IMR-90 (cell line): ENCODE measurements around the gene TRMT6. TPM values are rescaled to one million over a fixed set of nuclear protein-coding genes. Genes with fewer than 3 reads are reported as not detected.

ENCODE experiments used
- ATAC-seq: fragments of 200-7000 bp; cut with Tn5 transposase; 2 replicates; pipeline ENCODE4 v1.9.1; 2020; ENCODE audit warnings: low read depth, mild to moderate bottlenecking, moderate library complexity
- BruUV-seq: library from RNA; stranded (reverse); fragments of 400-500 nt; replicated peaks from 2 replicates; lab custom pipeline; 2021; lab: Mats Ljungman, UMichigan
- CTCF ChIA-PET: fragments of 300-600 bp; formaldehyde crosslinking; extraction: SDS; loops from one replicate; lab custom pipeline; 2021; ENCODE audit warnings: antibody characterized with exemption; lab: Yijun Ruan, JAX
- POLR2A ChIA-PET: fragments of 300-600 bp; sonication (Branson Sonifier 250); formaldehyde crosslinking; loops from one replicate; lab custom pipeline; 2022; ENCODE audit warnings: antibody characterized with exemption; ENCODE audit not compliant: unreplicated experiment; lab: Charles Lee
- DNase-seq: peaks from one replicate; pipeline ENCODE4 v3.0.0; 2013
- H2AFZ ChIP-seq: replicated peaks from 2 replicates; pipeline ENCODE3; 2013; ENCODE audit warnings: low read length, mild to moderate bottlenecking; ENCODE audit not compliant: poor library complexity
- H2AK5ac ChIP-seq: 2 replicates; pipeline ENCODE4 v1.6.1; 2013; ENCODE audit warnings: low read depth, low read length, inconsistent platforms
- H2AK9ac ChIP-seq: replicated peaks from 2 replicates; pipeline ENCODE3; 2013; ENCODE audit warnings: mild to moderate bottlenecking, low read depth, low read length, moderate library complexity; ENCODE audit not compliant: poor library complexity
- H2BK120ac ChIP-seq: 2 replicates; pipeline ENCODE4 v1.6.1; 2013; ENCODE audit warnings: low read depth, low read length, inconsistent platforms
- H2BK15ac ChIP-seq: 3 replicates; pipeline ENCODE4 v1.6.1; 2013; ENCODE audit warnings: low read depth, low read length, inconsistent platforms
- H2BK20ac ChIP-seq: 2 replicates; pipeline ENCODE4 v1.6.1; 2013; ENCODE audit warnings: low read depth, mild to moderate bottlenecking, inconsistent platforms, low read length, moderate library complexity
- H2BK5ac ChIP-seq: 2 replicates; pipeline ENCODE4 v1.6.1; 2013; ENCODE audit warnings: mild to moderate bottlenecking, low read depth, low read length, inconsistent platforms; ENCODE audit not compliant: poor library complexity, severe bottlenecking
- H3K14ac ChIP-seq: replicated peaks from 2 replicates; pipeline ENCODE4 v1.6.1; 2013; ENCODE audit warnings: low read depth, low read length, inconsistent platforms
- H3K18ac ChIP-seq: 2 replicates; pipeline ENCODE4 v1.6.1; 2013; ENCODE audit warnings: low read depth, low read length, control low read depth
- H3K23ac ChIP-seq: 2 replicates; pipeline ENCODE4 v1.6.1; 2013; ENCODE audit warnings: low read depth, low read length, inconsistent platforms
- H3K27ac ChIP-seq: 2 replicates; pipeline ENCODE4 v1.5.1; 2013; ENCODE audit warnings: mild to moderate bottlenecking, control low read depth, low read length; ENCODE audit not compliant: insufficient read depth
- H3K27me3 ChIP-seq: 2 replicates; pipeline ENCODE4 v1.6.1; 2013; ENCODE audit warnings: low read length; ENCODE audit not compliant: control insufficient read depth, insufficient read depth
- H3K36me3 ChIP-seq: 2 replicates; pipeline ENCODE4 v1.6.1; 2013; ENCODE audit warnings: low read length, mixed read lengths; ENCODE audit not compliant: control insufficient read depth, insufficient read depth
- H3K4ac ChIP-seq: 2 replicates; pipeline ENCODE4 v1.6.1; 2013; ENCODE audit warnings: low read depth, low read length, inconsistent platforms
- H3K4me1 ChIP-seq: 2 replicates; pipeline ENCODE4 v1.6.1; 2013; ENCODE audit warnings: low read length, mixed read lengths; ENCODE audit not compliant: control insufficient read depth, insufficient read depth
- H3K4me2 ChIP-seq: 2 replicates; pipeline ENCODE4 v1.6.1; 2013; ENCODE audit warnings: low read depth, mild to moderate bottlenecking, control low read depth, low read length, moderate library complexity
- H3K4me3 ChIP-seq: 2 replicates; pipeline ENCODE4 v1.5.1; 2013; ENCODE audit warnings: low read depth, mild to moderate bottlenecking, control low read depth, low read length, moderate library complexity; ENCODE audit not compliant: insufficient read depth
- H3K56ac ChIP-seq: 2 replicates; pipeline ENCODE4 v1.6.1; 2013; ENCODE audit warnings: low read length, inconsistent platforms; ENCODE audit not compliant: insufficient read depth; ENCODE audit errors: extremely low read depth
- H3K79me1 ChIP-seq, 2 experiments: 2 replicates each; pipeline ENCODE4 v1.6.1; 2013; ENCODE audit warnings: low read length in 2 of 2, inconsistent platforms in 1 of 2, low read depth in 1 of 2
- H3K9ac ChIP-seq: 2 replicates; pipeline ENCODE4 v1.6.1; 2013; ENCODE audit warnings: low read depth, low read length, control low read depth
- H3K9me1 ChIP-seq: 2 replicates; pipeline ENCODE4 v1.6.1; 2013; ENCODE audit warnings: low read length, inconsistent platforms; ENCODE audit not compliant: insufficient read depth
- H3K9me3 ChIP-seq: 2 replicates; pipeline ENCODE4 v1.6.1; 2013; ENCODE audit warnings: low read length; ENCODE audit not compliant: control insufficient read depth, insufficient read depth
- H4K20me1 ChIP-seq: 2 replicates; pipeline ENCODE4 v1.6.1; 2013; ENCODE audit warnings: low read length, inconsistent platforms; ENCODE audit not compliant: insufficient read depth
- H4K5ac ChIP-seq: 2 replicates; pipeline ENCODE4 v1.6.1; 2013; ENCODE audit warnings: mild to moderate bottlenecking, low read depth, low read length, control low read depth
- H4K8ac ChIP-seq, 2 experiments: 2 replicates each; pipeline ENCODE4 v1.6.1; 2013; ENCODE audit warnings: low read depth in 2 of 2, low read length in 2 of 2, control low read depth in 1 of 2, inconsistent platforms in 1 of 2
- H4K91ac ChIP-seq: 2 replicates; pipeline ENCODE4 v1.6.1; 2013; ENCODE audit warnings: low read depth, low read length, inconsistent platforms; ENCODE audit not compliant: insufficient read depth
- BHLHE40 ChIP-seq: fragments of 150-350 bp; IDR thresholded peaks from 2 replicates; pipeline ENCODE4 v1.6.1; 2016; ENCODE audit warnings: mild to moderate bottlenecking, low read depth, low read length
- CEBPB ChIP-seq: IDR thresholded peaks from 2 replicates; pipeline ENCODE4 v1.6.1; 2012; ENCODE audit warnings: low read depth, low read length, improper control_type of control experiment
- CHD1 ChIP-seq: IDR thresholded peaks from 2 replicates; pipeline ENCODE4 v1.6.1; 2012; ENCODE audit warnings: low read depth, low read length, improper control_type of control experiment
- FOS ChIP-seq: fragments of 150-350 bp; IDR thresholded peaks from 2 replicates; pipeline ENCODE4 v1.6.1; 2016; ENCODE audit warnings: low read depth, low read length
- MAFK ChIP-seq: IDR thresholded peaks from 2 replicates; pipeline ENCODE4 v1.6.1; 2012; ENCODE audit warnings: low read depth, low read length, improper control_type of control experiment
- MXI1 ChIP-seq: IDR thresholded peaks from 2 replicates; pipeline ENCODE4 v1.6.1; 2012; ENCODE audit warnings: low read depth, mild to moderate bottlenecking, low read length, moderate library complexity, borderline replicate concordance
- NFE2L2 ChIP-seq: fragments of 150-350 bp; IDR thresholded peaks from 2 replicates; pipeline ENCODE4 v1.6.1; 2016; ENCODE audit warnings: low read depth, mild to moderate bottlenecking, low read length
- POLR2A ChIP-seq: IDR thresholded peaks from 2 replicates; pipeline ENCODE4 v1.6.1; 2012; ENCODE audit warnings: mild to moderate bottlenecking, low read depth, low read length
- RAD21 ChIP-seq: IDR thresholded peaks from 2 replicates; pipeline ENCODE4 v1.6.1; 2012; ENCODE audit warnings: low read length, improper control_type of control experiment
- RCOR1 ChIP-seq: IDR thresholded peaks from 2 replicates; pipeline ENCODE4 v1.6.1; 2012; ENCODE audit warnings: mild to moderate bottlenecking, low read length, improper control_type of control experiment; ENCODE audit not compliant: insufficient replicate concordance
- SMC3 ChIP-seq: fragments of 150-350 bp; IDR thresholded peaks from 2 replicates; pipeline ENCODE4 v1.6.1; 2016; ENCODE audit warnings: low read depth, mild to moderate bottlenecking, antibody characterized with exemption, low read length, moderate library complexity
- WGBS, 2 experiments: methylation state at CpG; one replicate each; pipeline versions ENCODE4 v1.1.5 to v1.1.7; 2013; ENCODE audit warnings: missing lambda C conversion rate in 2 of 2; ENCODE audit not compliant: insufficient read length in 1 of 2; ENCODE audit errors: extremely low coverage in 2 of 2; 5-methylcytosine and 5-hydroxymethylcytosine counted together
- dilution Hi-C: fragments of 300-500 bp; cut with HindIII; formaldehyde crosslinking; loops from one replicate; pipeline ENCODE4 v1.14.3; 2018; ENCODE audit warnings: low sequenced_read_pairs; ENCODE audit not compliant: unreplicated experiment
- in situ Hi-C: fragments of 300-500 bp; cut with MboI; formaldehyde crosslinking; loops from 3 replicates; pipeline ENCODE4 v1.14.3; 2019; ENCODE audit warnings: low sequenced_read_pairs, inconsistent platforms, mixed read lengths
- intact Hi-C: fragments of 100-400 bp; cut with micrococcal nuclease; formaldehyde crosslinking; loops from 2 replicates; pipeline ENCODE4 v1.10.0; 2022
- polyA plus RNA-seq, 3 experiments: library from polyadenylated mRNA; depleted of rRNA; stranded (reverse); fragments of >200 nt; gene quantifications; 2 replicates each; pipeline ENCODE4 v1.2.3, GENCODE V29; 2012; ENCODE audit warnings: low replicate concordance in 1 of 3
- total RNA-seq: library from RNA; depleted of rRNA; stranded (reverse); fragments of >200 nt; gene quantifications from 2 replicates; pipeline ENCODE4 v1.2.3, GENCODE V29; 2012
- TF ChIP-seq, protein P1 (sequence below): conservative IDR thresholded peaks from 2 replicates; pipeline ENCODE4 v1.5.1; 2012; ENCODE audit warnings: mild to moderate bottlenecking, low read depth, low read length, improper control_type of control experiment
- TF ChIP-seq, protein P2 (sequence below): fragments of 150-350 bp; IDR thresholded peaks from 2 replicates; pipeline ENCODE4 v1.6.1; 2016; ENCODE audit warnings: low read depth, mild to moderate bottlenecking, low read length, moderate library complexity, borderline replicate concordance
- TF ChIP-seq, protein P3 (sequence below): fragments of 150-350 bp; IDR thresholded peaks from 2 replicates; pipeline ENCODE4 v1.6.1; 2017; ENCODE audit warnings: mild to moderate bottlenecking, antibody characterized with exemption, low read length, low read depth

TRMT6 gene
- total and polyA plus RNA-seq, 2 of the 4 experiments (the other 2 are of a cell fraction) = 7.2 to 8.0 TPM

DNA sequence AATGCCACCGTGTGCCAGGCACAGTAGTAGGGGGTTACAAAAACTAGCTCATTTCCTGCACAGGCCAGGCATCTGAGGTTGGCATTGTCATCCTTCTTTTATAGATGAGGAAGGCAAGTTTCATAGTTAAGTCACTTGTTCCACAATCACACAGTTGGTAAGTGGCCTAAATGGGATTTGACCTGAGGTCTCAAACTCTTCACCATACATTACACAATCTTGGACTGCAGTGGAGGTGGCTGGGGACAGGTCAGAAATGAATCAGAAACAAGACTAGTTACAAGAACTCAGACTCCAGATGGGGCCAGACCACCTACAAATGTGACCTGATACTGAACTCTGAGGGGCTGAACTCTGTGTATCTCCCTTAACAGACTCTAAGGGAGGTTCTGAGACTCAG is 49.4 kb downstream of the TRMT6 start:
- CTCF ChIA-PET = no interaction called here
- H4K91ac ChIP-seq = no peak overlapping the region

More for the DNA sequence above, 49.4 kb downstream of the TRMT6 start:
- Histone ChIP-seq H3K56ac (no peak overlapping the region), H3K4ac (no peak overlapping the region), H2AK9ac (no peak overlapping the region), H3K4me2 (no peak overlapping the region), H2BK5ac (no peak overlapping the region), H3K9me3 (no peaks in the 10 kb centered on the region), H3K36me3 (no peaks in the 10 kb centered on the region), H4K20me1 (no peaks in the 10 kb centered on the region), H3K27me3 (peaks cover 15% of the 10 kb centered on the region), H3K4me3 (no peak overlapping the region), H3K27ac (no peak overlapping the region), H3K4me1 (no peaks in the 10 kb centered on the region), H3K14ac (no peak overlapping the region), H4K5ac (no peak overlapping the region), H3K79me1 (no peaks in the 10 kb centered on the region), H4K8ac (no peak overlapping the region), H2BK120ac (no peak overlapping the region), H3K23ac (no peak overlapping the region), H2AFZ (no peak overlapping the region), H2BK15ac (no peak overlapping the region), H3K18ac (no peak overlapping the region), H3K9ac (no peak overlapping the region), H2BK20ac (no peak overlapping the region), H2AK5ac (no peak overlapping the region), H3K9me1 (no peaks in the 10 kb centered on the region)
- dilution Hi-C loops = no loop called here
- no peak for ATAC-seq
- in situ Hi-C loops = no loop called here
- BruUV-seq = no TSS peak
- WGBS, 2 experiments = 63% methylated on average over 1 of the region's 1 CpG; no CpG with 5 or more reads in 1 of the 2 experiments
- TF ChIP-seq POLR2A (no peak), BHLHE40 (no peak), RCOR1 (no peak), NFE2L2 (no peak), CEBPB (no peak), MAFK (no peak), RAD21 (no peak), MXI1 (no peak), CHD1 (no peak), SMC3 (no peak), FOS (no peak)
- TF ChIP-seq, protein P1, sequence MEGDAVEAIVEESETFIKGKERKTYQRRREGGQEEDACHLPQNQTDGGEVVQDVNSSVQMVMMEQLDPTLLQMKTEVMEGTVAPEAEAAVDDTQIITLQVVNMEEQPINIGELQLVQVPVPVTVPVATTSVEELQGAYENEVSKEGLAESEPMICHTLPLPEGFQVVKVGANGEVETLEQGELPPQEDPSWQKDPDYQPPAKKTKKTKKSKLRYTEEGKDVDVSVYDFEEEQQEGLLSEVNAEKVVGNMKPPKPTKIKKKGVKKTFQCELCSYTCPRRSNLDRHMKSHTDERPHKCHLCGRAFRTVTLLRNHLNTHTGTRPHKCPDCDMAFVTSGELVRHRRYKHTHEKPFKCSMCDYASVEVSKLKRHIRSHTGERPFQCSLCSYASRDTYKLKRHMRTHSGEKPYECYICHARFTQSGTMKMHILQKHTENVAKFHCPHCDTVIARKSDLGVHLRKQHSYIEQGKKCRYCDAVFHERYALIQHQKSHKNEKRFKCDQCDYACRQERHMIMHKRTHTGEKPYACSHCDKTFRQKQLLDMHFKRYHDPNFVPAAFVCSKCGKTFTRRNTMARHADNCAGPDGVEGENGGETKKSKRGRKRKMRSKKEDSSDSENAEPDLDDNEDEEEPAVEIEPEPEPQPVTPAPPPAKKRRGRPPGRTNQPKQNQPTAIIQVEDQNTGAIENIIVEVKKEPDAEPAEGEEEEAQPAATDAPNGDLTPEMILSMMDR = no peak
- TF ChIP-seq, protein P2, sequence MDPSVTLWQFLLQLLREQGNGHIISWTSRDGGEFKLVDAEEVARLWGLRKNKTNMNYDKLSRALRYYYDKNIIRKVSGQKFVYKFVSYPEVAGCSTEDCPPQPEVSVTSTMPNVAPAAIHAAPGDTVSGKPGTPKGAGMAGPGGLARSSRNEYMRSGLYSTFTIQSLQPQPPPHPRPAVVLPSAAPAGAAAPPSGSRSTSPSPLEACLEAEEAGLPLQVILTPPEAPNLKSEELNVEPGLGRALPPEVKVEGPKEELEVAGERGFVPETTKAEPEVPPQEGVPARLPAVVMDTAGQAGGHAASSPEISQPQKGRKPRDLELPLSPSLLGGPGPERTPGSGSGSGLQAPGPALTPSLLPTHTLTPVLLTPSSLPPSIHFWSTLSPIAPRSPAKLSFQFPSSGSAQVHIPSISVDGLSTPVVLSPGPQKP = no peak
- TF ChIP-seq, protein P3, sequence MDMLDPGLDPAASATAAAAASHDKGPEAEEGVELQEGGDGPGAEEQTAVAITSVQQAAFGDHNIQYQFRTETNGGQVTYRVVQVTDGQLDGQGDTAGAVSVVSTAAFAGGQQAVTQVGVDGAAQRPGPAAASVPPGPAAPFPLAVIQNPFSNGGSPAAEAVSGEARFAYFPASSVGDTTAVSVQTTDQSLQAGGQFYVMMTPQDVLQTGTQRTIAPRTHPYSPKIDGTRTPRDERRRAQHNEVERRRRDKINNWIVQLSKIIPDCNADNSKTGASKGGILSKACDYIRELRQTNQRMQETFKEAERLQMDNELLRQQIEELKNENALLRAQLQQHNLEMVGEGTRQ = no peak
- intact Hi-C loops = no loop called here
- POLR2A ChIA-PET = no interaction called here
- no peak for DNase-seq
